Fibroblast of skin of back (primary cell): ENCODE measurements around the gene LPCAT1.

Source experiments
- DNase-seq: peaks from one replicate; pipeline ENCODE4 v3.0.0-alpha.2; 2013

LPCAT1 gene

GRCh38 chr5:1421521-1422341, 102.0 kb downstream of the LPCAT1 start:
- DNase-seq: no peak

- DNase-seq: no peak
Observed at GRCh38 chr5:1420211-1421195, 103.3 kb downstream of the LPCAT1 start.

- no peak for DNase-seq
Observed at GRCh38 chr5:1419476-1420210, 104.1 kb downstream of the LPCAT1 start.

- DNase-seq: no peak
Observed at GRCh38 chr5:1418921-1419280, 104.9 kb downstream of the LPCAT1 start.

- DNase-seq: no peak
Observed at GRCh38 chr5:1418238-1418920, 105.4 kb downstream of the LPCAT1 start.

GRCh38 chr5:1417586-1418225, 106.1 kb downstream of the LPCAT1 start:
- DNase-seq: no peak

- DNase-seq: no peak
Observed at GRCh38 chr5:1416856-1417469, 106.8 kb downstream of the LPCAT1 start.

GRCh38 chr5:1415626-1416360, 108.0 kb downstream of the LPCAT1 start:
- no peak for DNase-seq

GRCh38 chr5:1415059-1415425, 108.7 kb downstream of the LPCAT1 start:
- DNase-seq: no peak

- DNase-seq: no peak
Observed at GRCh38 chr5:1414311-1415058, 109.3 kb downstream of the LPCAT1 start.

- DNase-seq: no peak
Observed at GRCh38 chr5:1413611-1414241, 110.0 kb downstream of the LPCAT1 start.

- no peak for DNase-seq
Observed at GRCh38 chr5:1413211-1413610, 110.5 kb downstream of the LPCAT1 start.

- DNase-seq: no peak
Observed at GRCh38 chr5:1412621-1413020, 111.1 kb downstream of the LPCAT1 start.

- no peak for DNase-seq
Observed at GRCh38 chr5:1412163-1412562, 111.6 kb downstream of the LPCAT1 start.
